NCI-H460 (cell line): ENCODE results near the gene FAM184B. TPM values are rescaled to one million over a fixed set of nuclear protein-coding genes. Genes with fewer than 3 reads are reported as not detected.
"Not testable (repeated sequence)": the region's sequence is repeated elsewhere in the genome, so short reads cannot be mapped to it uniquely, and the experiment has no call there.

Source experiments
- DNase-seq: peaks from one replicate; pipeline ENCODE4 v3.0.0-alpha.2; 2016; ENCODE audit warnings: low read depth; ENCODE audit errors: extremely low read depth
- total RNA-seq: library from RNA; depleted of rRNA; stranded (reverse); fragments of >200 nt; shearing (Covaris generic); gene quantifications from 2 replicates; pipeline ENCODE4 v1.2.3, GENCODE V29; 2014

Gene FAM184B
- total RNA-seq, 1 experiment from 2014 or later = 0.02 TPM

- DNase-seq = no peak
Measured at GRCh38 chr4:17690135-17690534, 91.3 kb downstream of the FAM184B start.

- DNase-seq = no peak
Measured at GRCh38 chr4:17688011-17688441, 93.4 kb downstream of the FAM184B start.

- DNase-seq = no peak
Measured at GRCh38 chr4:17687237-17687857, 94.1 kb downstream of the FAM184B start.

- DNase-seq = not testable (repeated sequence)
Measured at GRCh38 chr4:17684648-17685047, 96.8 kb downstream of the FAM184B start.

GRCh38 chr4:17682222-17682566, 99.2 kb downstream of the FAM184B start:
- DNase-seq = no peak

- DNase-seq = no peak
Measured at GRCh38 chr4:17681281-17682221, 99.9 kb downstream of the FAM184B start.

GRCh38 chr4:17680559-17681280, 100.7 kb downstream of the FAM184B start:
- DNase-seq = no peak

- no peak for DNase-seq
Measured at GRCh38 chr4:17670423-17670822, 111.0 kb downstream of the FAM184B start.

GRCh38 chr4:17667653-17668201, 113.7 kb downstream of the FAM184B start:
- DNase-seq = no peak

GRCh38 chr4:17667253-17667652, 114.2 kb downstream of the FAM184B start:
- DNase-seq = no peak

GRCh38 chr4:17665852-17666251, 115.6 kb downstream of the FAM184B start:
- no peak for DNase-seq

- DNase-seq = no peak
Measured at GRCh38 chr4:17665346-17665745, 116.1 kb downstream of the FAM184B start.

- DNase-seq = no peak
Measured at GRCh38 chr4:17664755-17665154, 116.7 kb downstream of the FAM184B start.

- DNase-seq = no peak
Measured at GRCh38 chr4:17662694-17663093, 118.7 kb downstream of the FAM184B start.

- not testable (repeated sequence) for DNase-seq
Measured at GRCh38 chr4:17659196-17659595, 122.2 kb downstream of the FAM184B start.

- no peak for DNase-seq
Measured at GRCh38 chr4:17657849-17658248, 123.6 kb downstream of the FAM184B start.

- DNase-seq = no peak
Measured at GRCh38 chr4:17657090-17657489, 124.3 kb downstream of the FAM184B start.

- no peak for DNase-seq
Measured at GRCh38 chr4:17654701-17655100, 126.7 kb downstream of the FAM184B start.

GRCh38 chr4:17650406-17650805, 131.0 kb downstream of the FAM184B start:
- no peak for DNase-seq

- DNase-seq = no peak
Measured at GRCh38 chr4:17647927-17648326, 133.5 kb downstream of the FAM184B start.

- no peak for DNase-seq
Measured at GRCh38 chr4:17647176-17647806, 134.1 kb downstream of the FAM184B start.
